GM18858 (cell line): ENCODE measurements around the gene B4GALT1.

ENCODE experiments used
- ATAC-seq: cut with Tn5 transposase; IDR thresholded peaks from one replicate; pipeline ENCODE4 v1.9.1; 2021; ENCODE audit not compliant: unreplicated experiment

Gene B4GALT1

GRCh38 chr9:33142535-33142934 is 24.6 kb downstream of the B4GALT1 start:
- ATAC-seq, result peak; percentile 31

- ATAC-seq, result peak; percentile 23
Measured at GRCh38 chr9:33140401-33141360, 26.5 kb downstream of the B4GALT1 start.

DNA sequence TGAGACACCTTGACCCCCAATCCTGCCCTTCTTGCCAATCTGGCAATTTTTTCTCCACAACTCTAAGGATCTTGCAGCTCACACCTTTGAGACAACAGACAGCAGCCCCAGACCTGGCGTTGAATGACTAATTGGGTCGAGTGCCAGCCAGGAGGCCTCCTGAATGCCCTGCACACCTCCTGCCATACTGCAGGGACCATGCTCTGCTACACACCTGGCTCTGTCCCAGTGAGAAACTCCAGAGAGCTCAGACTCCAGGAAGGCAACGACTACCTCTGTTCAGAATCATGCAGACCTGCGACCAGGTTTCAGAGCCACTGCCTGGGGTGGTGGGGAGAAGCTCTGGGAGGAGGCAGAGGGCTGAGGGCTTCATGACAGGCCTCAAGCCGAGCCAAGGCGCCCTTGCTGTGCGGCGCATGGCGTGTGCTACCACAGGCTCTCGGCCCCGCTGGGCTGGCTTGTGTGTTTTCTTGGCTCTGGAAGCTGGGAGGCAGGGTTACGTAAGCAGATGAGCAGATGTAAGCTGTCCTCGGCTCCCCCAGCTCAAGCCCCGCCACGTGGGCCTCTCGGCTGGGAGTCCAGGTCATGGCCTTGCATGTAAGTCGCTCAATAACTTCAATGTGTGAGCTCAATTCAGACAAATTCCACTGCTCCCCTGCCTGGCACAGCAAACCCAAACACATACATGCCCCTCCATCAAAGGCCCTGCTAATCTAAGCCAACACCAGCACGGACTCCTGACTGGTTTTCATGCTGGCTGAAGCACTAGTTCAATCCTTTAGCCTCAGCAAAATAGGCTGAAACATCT is 27.5 kb downstream of the B4GALT1 start:
- ATAC-seq, result no peak

GRCh38 chr9:33138768-33139167 is 28.4 kb downstream of the B4GALT1 start:
- ATAC-seq, result no peak

- ATAC-seq, result no peak
Measured at GRCh38 chr9:33137781-33138264, 29.3 kb downstream of the B4GALT1 start.

DNA sequence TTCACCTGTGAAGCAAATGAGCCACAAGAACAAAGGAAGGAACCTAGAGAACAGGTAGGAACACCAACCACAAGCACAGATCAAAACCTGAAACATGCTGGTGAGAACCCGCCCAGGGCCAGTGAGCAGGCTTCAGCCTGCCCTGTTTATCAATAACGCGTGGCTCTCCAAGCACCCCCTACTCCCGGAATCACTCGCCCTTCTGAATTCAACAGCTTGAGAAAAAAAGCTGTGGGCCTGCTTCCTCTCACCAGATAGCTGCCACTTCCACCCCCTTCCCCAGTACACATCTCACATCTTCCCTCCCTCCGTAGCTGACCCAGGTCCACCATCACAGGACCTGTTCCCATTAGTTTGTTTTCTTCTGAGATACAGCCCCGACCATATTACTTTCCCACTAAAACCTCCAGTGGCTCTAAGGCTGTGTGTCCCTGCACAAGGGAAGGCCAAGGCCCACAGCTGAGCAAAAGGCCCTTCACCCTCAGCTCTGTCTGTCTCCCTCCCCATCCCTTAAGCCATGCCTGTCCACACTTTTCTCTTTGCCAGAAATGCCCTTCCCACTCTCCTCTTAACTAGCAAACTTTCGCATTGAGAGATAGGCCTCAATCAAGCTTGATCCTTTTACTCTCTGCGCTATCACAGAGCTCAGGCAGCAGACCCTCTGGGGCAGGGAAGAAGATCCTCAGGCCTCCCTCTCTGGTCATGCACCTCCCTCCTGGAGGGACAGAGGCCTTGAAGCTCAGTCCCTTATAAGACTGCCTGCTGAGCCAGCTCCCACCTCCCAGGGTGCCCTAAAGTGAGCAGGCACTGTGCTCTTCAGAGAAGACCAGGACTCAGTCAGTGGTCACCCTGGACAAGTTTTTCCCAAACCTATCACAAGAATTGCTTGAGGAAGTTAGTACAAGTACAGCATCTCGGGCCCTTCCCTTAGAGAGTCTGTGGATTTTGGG is 30.1 kb downstream of the B4GALT1 start:
- peak; percentile 18 for ATAC-seq

DNA sequence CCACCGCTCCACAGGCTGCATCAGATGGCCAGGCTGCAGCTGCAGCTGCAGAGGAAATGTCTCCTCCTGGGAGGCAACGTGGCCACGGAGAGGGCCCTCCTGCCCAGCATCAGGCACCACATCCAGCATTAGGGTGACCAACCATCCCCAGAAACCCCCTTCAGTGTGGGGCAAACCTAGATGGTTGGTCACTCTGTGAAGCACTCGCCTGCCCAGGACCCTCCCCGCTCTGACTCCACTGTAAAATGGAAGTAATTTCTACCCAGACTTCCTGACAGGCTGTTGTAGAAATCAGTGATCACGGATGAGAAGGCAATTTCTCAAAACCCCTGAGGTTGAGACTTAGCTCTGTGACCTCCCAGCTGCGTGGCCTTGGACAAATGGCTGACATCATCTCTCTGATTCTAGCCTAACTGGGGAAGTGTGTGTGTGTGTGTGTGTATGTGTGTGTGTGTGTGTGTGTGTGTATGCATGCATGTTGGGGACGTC is 31.6 kb downstream of the B4GALT1 start:
- no peak for ATAC-seq

- no peak for ATAC-seq
Measured at GRCh38 chr9:33135031-33135461, 32.1 kb downstream of the B4GALT1 start.

DNA sequence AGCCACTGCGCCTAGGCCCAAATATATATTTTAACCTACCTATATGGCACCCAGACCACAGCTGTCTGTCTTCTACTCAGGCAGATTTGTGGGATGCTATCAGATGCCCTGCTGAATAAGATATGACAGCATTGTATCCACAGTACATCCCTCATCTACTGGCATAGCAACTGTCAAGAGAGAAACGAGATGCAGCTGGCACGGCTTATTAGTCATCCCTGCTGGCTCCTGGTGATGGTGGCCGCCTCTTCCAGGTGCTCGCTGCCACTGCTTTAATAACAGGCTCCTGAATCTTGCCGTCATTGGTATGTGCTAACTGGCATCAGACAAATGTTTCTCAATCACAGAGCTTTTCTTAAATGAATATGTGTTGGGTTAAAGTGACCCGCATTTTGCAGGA is 34.0 kb downstream of the B4GALT1 start:
- no peak for ATAC-seq

- ATAC-seq, result no peak
Measured at GRCh38 chr9:33131790-33132772, 35.1 kb downstream of the B4GALT1 start.

DNA sequence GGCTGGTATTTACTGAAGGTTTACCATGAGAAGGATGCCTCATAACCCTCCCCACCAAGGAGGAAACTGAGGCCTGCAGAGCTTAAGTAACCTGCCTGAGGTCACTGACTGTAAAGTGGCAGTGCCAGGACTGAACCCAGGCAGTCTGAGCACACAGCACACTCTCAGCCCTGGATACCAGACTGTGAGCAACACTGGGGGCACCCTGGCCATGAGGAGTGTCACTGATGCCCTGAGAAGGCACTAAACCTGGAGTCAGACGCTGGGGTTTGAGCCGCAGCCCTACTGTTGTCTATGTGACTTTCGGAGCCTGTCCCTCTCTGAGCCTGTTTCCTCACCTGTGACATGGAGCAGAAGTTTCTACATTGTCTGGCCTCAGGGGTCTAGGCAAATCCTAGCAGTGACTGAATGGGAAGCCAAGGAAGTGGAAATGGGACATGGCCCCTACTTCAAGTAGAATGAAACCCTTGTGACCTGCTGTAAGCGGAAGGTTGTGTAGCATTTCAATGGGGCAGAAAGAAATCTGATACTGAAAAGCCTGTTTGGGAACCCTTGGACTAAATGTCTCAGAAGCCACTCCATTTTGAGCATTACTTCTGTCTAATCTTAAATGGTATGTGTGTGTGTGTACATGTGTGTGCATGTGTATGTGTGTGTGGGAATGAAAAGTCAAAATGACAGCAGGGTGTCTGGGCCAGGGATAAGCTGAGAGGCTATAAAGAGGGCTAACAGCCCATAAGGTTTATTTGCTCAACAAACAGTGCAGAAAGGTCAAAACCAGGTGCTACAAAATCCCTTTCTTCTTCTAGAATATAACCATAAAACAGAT is 36.0 kb downstream of the B4GALT1 start:
- no peak for ATAC-seq

- ATAC-seq, result peak; percentile 79
Measured at GRCh38 chr9:33129886-33130881, 37.0 kb downstream of the B4GALT1 start.

DNA sequence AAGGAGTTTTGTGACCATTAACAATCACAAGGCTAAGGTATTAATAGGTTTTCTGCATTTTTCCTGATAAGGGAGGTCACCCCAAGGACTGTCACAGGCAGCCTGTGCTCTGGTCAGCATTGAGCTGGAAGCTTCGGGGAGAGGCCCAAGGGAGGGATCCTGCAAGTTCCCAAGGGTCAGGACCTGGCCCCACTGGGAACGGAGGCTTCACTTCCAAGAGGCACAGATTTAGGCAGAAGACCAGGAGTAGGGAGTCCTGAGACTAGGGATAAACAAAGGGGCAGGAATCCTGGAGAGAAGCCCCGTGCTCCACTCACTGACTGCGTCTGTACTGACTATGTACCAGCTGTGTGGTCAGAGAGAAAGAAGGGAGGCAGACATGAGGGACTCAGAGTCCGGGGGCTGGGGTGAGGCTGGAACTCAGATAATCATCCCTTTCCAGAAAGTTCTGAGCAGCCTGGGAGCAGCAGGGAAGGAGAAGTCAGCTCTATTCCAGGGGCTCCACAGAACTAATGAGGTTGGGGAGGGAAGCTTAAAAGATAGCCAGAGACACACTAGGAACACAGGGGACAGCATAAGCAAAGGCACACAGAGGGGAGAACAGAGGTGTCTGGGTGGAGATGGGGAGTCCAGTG is 37.8 kb downstream of the B4GALT1 start:
- ATAC-seq, result no peak

- ATAC-seq, result no peak
Measured at GRCh38 chr9:33128570-33128969, 38.6 kb downstream of the B4GALT1 start.

DNA sequence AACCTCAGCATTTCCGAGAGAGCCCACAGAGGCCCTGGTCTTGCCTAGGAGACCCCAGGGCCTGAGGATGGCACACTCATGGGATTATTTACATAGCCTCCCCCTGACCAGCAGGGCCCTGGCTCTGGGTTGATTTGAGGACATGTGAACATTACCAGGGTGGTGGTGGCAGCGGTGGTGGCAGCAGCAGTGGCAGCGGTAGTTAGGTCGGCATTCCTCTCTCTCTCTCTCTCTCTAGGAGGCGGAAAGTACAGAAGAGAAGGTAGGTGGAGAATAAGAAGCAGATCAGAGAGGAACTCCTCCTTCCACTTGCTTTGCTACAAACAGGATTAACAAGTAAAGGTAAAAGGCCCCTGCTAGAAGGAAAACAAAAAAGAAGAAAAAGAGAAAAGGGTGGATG is 39.3 kb downstream of the B4GALT1 start:
- no peak for ATAC-seq
